GM23338 (cell line): ENCODE measurements around the gene KIAA1755.

Source experiments
- CREB1 ChIP-seq: fragments of 250-450 bp; sonication (Bioruptor Pico); IDR thresholded peaks from 2 replicates; pipeline ENCODE4 v1.5.0; 2020; ENCODE audit warnings: low read depth, mild to moderate bottlenecking, moderate library complexity
- CTCF ChIP-seq, 2 experiments: fragments of 200-600 bp in 1 of 2; sonication (generic) in 1 of 2; conservative IDR thresholded peaks; 2 replicates each; pipeline versions ENCODE4 v1.5.1 to v1.6.1; 2016 to 2017; ENCODE audit warnings: antibody characterized with exemption in 2 of 2, low read depth in 2 of 2, mild to moderate bottlenecking in 2 of 2, moderate library complexity in 1 of 2
- EZH2 ChIP-seq: fragments of 200-600 bp; sonication (generic); IDR thresholded peaks from one replicate; pipeline ENCODE4 v1.8.0; 2017; ENCODE audit warnings: antibody characterized with exemption, mild to moderate bottlenecking, low read depth; ENCODE audit not compliant: unreplicated experiment
- EZH2phosphoT487 ChIP-seq: fragments of 200-600 bp; sonication (generic); IDR thresholded peaks from one replicate; pipeline ENCODE4 v1.8.1; 2018; ENCODE audit warnings: antibody characterized with exemption; ENCODE audit not compliant: unreplicated experiment
- JUNB ChIP-seq: IDR thresholded peaks from one replicate; pipeline ENCODE4 v1.6.1; 2016; ENCODE audit warnings: antibody characterized with exemption; ENCODE audit not compliant: unreplicated experiment

GRCh38 chr20:38223743-38224100 is 36.8 kb downstream of the KIAA1755 start:
- no peak for TF ChIP-seq CTCF (conservative IDR thresholded peaks at IDR 0.05; ENCODE audit: low read depth in 2 of 2)
- TF ChIP-seq CREB1 (CRISPR knock-in tag), result no peak
- no peak for TF ChIP-seq JUNB
- no peak for TF ChIP-seq EZH2phosphoT487
- TF ChIP-seq EZH2, result no peak
